Activated CD4-positive, alpha-beta T cell treated with anti-CD3 and anti-CD28 coated beads, Interleukin-2, amount 10 ng/mL, durations not matched to agents 7 days and 5 days (primary cell): Measurements from ENCODE around the gene RWDD1. TPM values are rescaled to one million over a fixed set of nuclear protein-coding genes. Genes with fewer than 3 reads are reported as not detected.

ENCODE experiments used
- CTCF ChIA-PET: fragments of 350-600 bp; sonication (Branson Sonifier 250); formaldehyde crosslinking; loops from one replicate; lab custom pipeline; 2021; ENCODE audit warnings: antibody characterized with exemption; lab: Charles Lee
- POLR2A ChIA-PET: fragments of 350-600 bp; sonication (Branson Sonifier 250); formaldehyde crosslinking; loops from one replicate; lab custom pipeline; 2021; ENCODE audit warnings: antibody characterized with exemption; lab: Charles Lee
- DNase-seq: peaks from one replicate; pipeline ENCODE4 v3.0.0-alpha.2; 2020
- H3K27ac Mint-ChIP-seq: one replicate; pipeline ENCODE4 v1.8.0; 2021; ENCODE audit warnings: mild to moderate bottlenecking, moderate library complexity, mixed read lengths
- H3K27me3 Mint-ChIP-seq: one replicate; pipeline ENCODE4 v1.8.0; 2021; ENCODE audit warnings: mixed read lengths
- H3K36me3 Mint-ChIP-seq: one replicate; pipeline ENCODE4 v1.8.0; 2021; ENCODE audit warnings: low read depth, mixed read lengths
- H3K4me1 Mint-ChIP-seq: one replicate; pipeline ENCODE4 v1.8.0; 2021; ENCODE audit warnings: mixed read lengths
- H3K4me3 Mint-ChIP-seq: one replicate; pipeline ENCODE4 v1.8.0; 2021; ENCODE audit warnings: mild to moderate bottlenecking, moderate library complexity, mixed read lengths
- H3K9me3 Mint-ChIP-seq: one replicate; pipeline ENCODE4 v1.8.0; 2021; ENCODE audit warnings: mixed read lengths
- total RNA-seq, 2 experiments: library from RNA; stranded (reverse); gene quantifications; one replicate each; pipeline ENCODE4 v1.2.3, GENCODE V29; 2021

The RWDD1 gene
- total RNA-seq, 2 experiments from 2014 or later: 39.9 to 51.6 TPM

DNA sequence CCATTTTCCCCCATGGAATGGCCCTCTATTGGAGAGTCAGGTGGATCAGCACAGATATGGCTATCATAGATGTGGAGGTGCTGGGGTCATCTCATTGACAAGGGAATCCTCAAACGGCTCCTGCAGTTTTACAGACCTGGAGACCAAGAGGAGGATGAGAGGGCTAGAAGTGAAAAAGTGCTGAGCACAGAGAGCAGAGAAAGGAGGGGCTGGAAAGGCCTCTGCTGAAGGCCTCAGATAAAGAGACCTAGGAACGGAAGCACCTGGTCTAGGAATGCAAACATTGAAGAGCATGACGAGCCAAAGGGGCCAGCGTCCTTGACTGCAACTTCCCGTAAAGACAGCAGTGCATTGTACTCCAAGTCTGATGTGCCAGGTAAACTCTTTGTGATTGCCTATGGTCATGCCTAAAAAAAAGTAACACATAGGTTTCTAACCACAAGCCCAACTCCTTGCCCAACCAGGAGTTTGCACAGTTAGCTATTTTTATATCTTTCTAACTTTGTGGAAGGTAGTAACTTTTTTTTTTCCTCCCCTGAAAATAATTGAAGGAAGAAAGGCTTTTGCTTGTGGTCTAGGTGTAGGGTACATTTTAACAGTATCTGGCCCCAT is 60.2 kb downstream of the RWDD1 start:
- no peak for DNase-seq
- CTCF ChIA-PET: no interaction called here
- no peak overlapping the region for H3K4me3 Mint-ChIP-seq
- POLR2A ChIA-PET: interaction anchor here (0.6 kb wide), 1 partner anchor 13 kb away, joined by 3 read pairs; no protein-coding TSS in a partner anchor
- H3K36me3 Mint-ChIP-seq: peaks cover 20% of the 10 kb centered on the region
- peaks cover 3% of the 10 kb centered on the region for H3K4me1 Mint-ChIP-seq
- no peaks in the 10 kb centered on the region for H3K27me3 Mint-ChIP-seq
- H3K9me3 Mint-ChIP-seq: no peaks in the 10 kb centered on the region
- H3K27ac Mint-ChIP-seq: no peak overlapping the region

DNA sequence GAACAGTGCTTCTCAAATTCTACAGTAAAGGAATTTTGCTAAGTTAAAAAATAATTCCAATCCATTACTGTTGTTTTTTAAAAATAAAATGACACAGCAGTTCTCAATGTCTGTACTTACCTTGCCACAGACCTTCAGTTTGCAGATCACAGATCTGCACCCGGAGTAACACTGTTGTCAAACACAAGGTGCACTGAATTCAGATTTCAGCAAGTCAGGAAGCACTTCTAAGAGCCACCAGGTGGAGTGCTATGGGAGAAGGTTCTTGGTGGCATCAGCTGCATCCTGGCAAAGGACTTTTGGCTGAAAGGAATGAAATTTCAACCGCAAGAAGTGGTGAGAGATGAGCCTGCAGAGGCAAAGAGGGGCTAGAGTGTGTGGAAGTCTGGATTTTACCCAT is 62.4 kb downstream of the RWDD1 start:
- CTCF ChIA-PET: interaction anchor here (1.2 to 1.5 kb wide), 2 partner anchors 17 to 18 kb away, joined by 3 read pairs; no protein-coding TSS in a partner anchor
- H3K36me3 Mint-ChIP-seq: peaks cover 26% of the 10 kb centered on the region
- H3K9me3 Mint-ChIP-seq: no peaks in the 10 kb centered on the region
- POLR2A ChIA-PET: no interaction called here
- no peaks in the 10 kb centered on the region for H3K27me3 Mint-ChIP-seq
- H3K4me3 Mint-ChIP-seq: no peak overlapping the region
- DNase-seq: no peak
- H3K27ac Mint-ChIP-seq: no peak overlapping the region
- peaks cover 3% of the 10 kb centered on the region for H3K4me1 Mint-ChIP-seq

Other genes with a start within 250 kb of the RWDD1 start
- gene DSE, start 200.6 kb upstream of the RWDD1 start, total RNA-seq: 1 to 10 TPM; 3.6 to 4.2 TPM
- 10 to 100 TPM in 1 of 2 experiments, 1 to 10 TPM in 1; 7.7 to 10.3 TPM for gene CALHM6, start 110.1 kb upstream of the RWDD1 start, total RNA-seq
- not detected for gene CALHM5, start 59.9 kb upstream of the RWDD1 start, total RNA-seq
- not detected for gene TRAPPC3L, start 25.8 kb upstream of the RWDD1 start, total RNA-seq
- not detected for gene CALHM4, start 17.8 kb upstream of the RWDD1 start, total RNA-seq
- under 1 TPM; 0.15 to 0.19 TPM for gene RSPH4A, start 45.0 kb downstream of the RWDD1 start, total RNA-seq
- 10 to 100 TPM; 15.8 to 18.6 TPM for gene ZUP1, start 97.3 kb downstream of the RWDD1 start, total RNA-seq
- gene KPNA5, start 109.7 kb downstream of the RWDD1 start, total RNA-seq: 10 to 100 TPM; 10.1 to 14.1 TPM
- not detected for gene FAM162B, start 194.2 kb downstream of the RWDD1 start, total RNA-seq